ENCODE data around the gene CADM2.

Gene CADM2

GRCh38 chr3:84983490-84983889 is 24.7 kb downstream of the CADM2 start:
- H3K36me3 ChIP-seq (ENCODE audit: control insufficient read depth, low read length), result no peaks in the 10 kb centered on the region
- no peaks in the 10 kb centered on the region for H3K79me2 ChIP-seq (ENCODE audit: control insufficient read depth, low read length)
- no peak overlapping the region for H3K4me3 ChIP-seq (ENCODE audit: low read length)
- H3F3A ChIP-seq (ENCODE audit: control insufficient read depth, insufficient read depth), result no peaks in the 10 kb centered on the region
- H4K20me1 ChIP-seq (ENCODE audit: control insufficient read depth, insufficient read depth, low read depth, low read length), result no peaks in the 10 kb centered on the region
- no peak overlapping the region for H3K27ac ChIP-seq (ENCODE audit: low read depth, low read length)
- H3K9me3 ChIP-seq (ENCODE audit: control insufficient read depth, insufficient read depth, low read length), result no peaks in the 10 kb centered on the region
- no peaks in the 10 kb centered on the region for H3K9me2 ChIP-seq (replicated peaks; ENCODE audit: control insufficient read depth, low read length)
- no peaks in the 10 kb centered on the region for H3K4me1 ChIP-seq (ENCODE audit: control insufficient read depth, low read length)
- H3K27me3 ChIP-seq (ENCODE audit: control insufficient read depth, low read length), result no peaks in the 10 kb centered on the region
- H3K4me2 ChIP-seq (ENCODE audit: low read length), result no peak overlapping the region
- TF ChIP-seq CTCF (IDR thresholded peaks at IDR 0.05; ENCODE audit: low read depth, low read length, poor library complexity, severe bottlenecking) (no peak), EZH2phosphoT487 (IDR thresholded peaks at IDR 0.05; ENCODE audit: borderline replicate concordance, low read length) (no peak)

DNA sequence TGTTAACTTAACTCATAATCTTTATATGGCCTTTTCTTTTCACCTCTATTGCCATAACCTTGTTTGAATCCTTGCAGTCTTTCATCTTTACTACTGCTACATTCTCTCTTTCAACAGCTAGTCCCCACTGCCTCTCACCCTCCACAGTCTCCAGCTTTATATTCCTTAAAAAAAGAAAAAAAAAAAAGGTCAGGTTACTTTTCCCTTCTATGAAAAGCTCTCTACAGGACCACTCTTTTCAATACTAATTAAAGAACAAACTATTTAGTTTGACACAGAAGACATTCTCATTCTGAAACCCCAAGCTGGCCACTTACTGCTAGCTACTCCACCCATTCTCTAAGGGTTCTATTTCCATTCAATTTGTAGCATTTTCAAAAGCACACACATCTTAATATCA is 25.6 kb downstream of the CADM2 start:
- no peaks in the 10 kb centered on the region for H3K9me2 ChIP-seq (replicated peaks; ENCODE audit: control insufficient read depth, low read length)
- no peaks in the 10 kb centered on the region for H3K36me3 ChIP-seq (ENCODE audit: control insufficient read depth, low read length)
- no peaks in the 10 kb centered on the region for H3K79me2 ChIP-seq (ENCODE audit: control insufficient read depth, low read length)
- no peak overlapping the region for H3K4me3 ChIP-seq (ENCODE audit: low read length)
- H3K4me1 ChIP-seq (ENCODE audit: control insufficient read depth, low read length), result no peaks in the 10 kb centered on the region
- no peak overlapping the region for H3K27ac ChIP-seq (ENCODE audit: low read depth, low read length)
- H4K20me1 ChIP-seq (ENCODE audit: control insufficient read depth, insufficient read depth, low read depth, low read length), result no peaks in the 10 kb centered on the region
- H3K4me2 ChIP-seq (ENCODE audit: low read length), result no peak overlapping the region
- H3K27me3 ChIP-seq (ENCODE audit: control insufficient read depth, low read length), result no peaks in the 10 kb centered on the region
- H3F3A ChIP-seq (ENCODE audit: control insufficient read depth, insufficient read depth), result no peaks in the 10 kb centered on the region
- TF ChIP-seq EZH2phosphoT487 (IDR thresholded peaks at IDR 0.05; ENCODE audit: borderline replicate concordance, low read length), result no peak
- no peak for TF ChIP-seq CTCF (IDR thresholded peaks at IDR 0.05; ENCODE audit: low read depth, low read length, poor library complexity, severe bottlenecking)
- no peaks in the 10 kb centered on the region for H3K9me3 ChIP-seq (ENCODE audit: control insufficient read depth, insufficient read depth, low read length)

DNA sequence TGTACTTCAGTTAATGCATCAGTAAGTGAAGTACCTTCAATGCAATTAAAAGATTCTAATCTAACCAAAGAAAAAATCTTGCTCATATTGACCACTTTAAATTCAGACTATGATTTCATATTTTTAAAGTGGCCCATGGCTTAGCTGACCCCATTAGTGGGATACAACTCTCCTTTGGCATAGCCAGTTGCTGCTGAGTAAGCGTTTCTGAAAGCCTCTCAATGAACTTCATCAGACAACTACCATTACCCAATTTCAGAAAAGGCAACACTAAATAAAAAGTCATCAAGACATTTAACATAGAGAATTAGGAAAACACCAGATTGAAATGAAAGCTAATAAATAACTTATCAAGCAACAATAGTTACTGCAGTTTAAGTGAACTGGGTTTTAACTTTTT is 27.0 kb downstream of the CADM2 start:
- Histone ChIP-seq H3K4me3 (ENCODE audit: low read length) (no peak overlapping the region), H3F3A (ENCODE audit: control insufficient read depth, insufficient read depth) (no peaks in the 10 kb centered on the region), H3K4me1 (ENCODE audit: control insufficient read depth, low read length) (no peaks in the 10 kb centered on the region), H3K36me3 (ENCODE audit: control insufficient read depth, low read length) (no peaks in the 10 kb centered on the region), H4K20me1 (ENCODE audit: control insufficient read depth, insufficient read depth, low read depth, low read length) (no peaks in the 10 kb centered on the region), H3K79me2 (ENCODE audit: control insufficient read depth, low read length) (no peaks in the 10 kb centered on the region), H3K9me3 (ENCODE audit: control insufficient read depth, insufficient read depth, low read length) (no peaks in the 10 kb centered on the region), H3K4me2 (ENCODE audit: low read length) (no peak overlapping the region), H3K27ac (ENCODE audit: low read depth, low read length) (no peak overlapping the region), H3K9me2 (replicated peaks; ENCODE audit: control insufficient read depth, low read length) (no peaks in the 10 kb centered on the region), H3K27me3 (ENCODE audit: control insufficient read depth, low read length) (no peaks in the 10 kb centered on the region)
- TF ChIP-seq EZH2phosphoT487 (IDR thresholded peaks at IDR 0.05; ENCODE audit: borderline replicate concordance, low read length), result no peak
- no peak for TF ChIP-seq CTCF (IDR thresholded peaks at IDR 0.05; ENCODE audit: low read depth, low read length, poor library complexity, severe bottlenecking)

All from DOHH2 (cell line).